GM19324 (cell line): Measurements from ENCODE around the gene SMIM12.
"Not testable (repeated sequence)": the region's sequence is repeated elsewhere in the genome, so short reads cannot be mapped to it uniquely, and the experiment has no call there.

Experiments
- ATAC-seq: cut with Tn5 transposase; IDR thresholded peaks from one replicate; pipeline ENCODE4 v1.9.1; 2021; ENCODE audit warnings: mild to moderate bottlenecking, moderate library complexity; ENCODE audit not compliant: unreplicated experiment, low FRiP score

SMIM12 gene

DNA sequence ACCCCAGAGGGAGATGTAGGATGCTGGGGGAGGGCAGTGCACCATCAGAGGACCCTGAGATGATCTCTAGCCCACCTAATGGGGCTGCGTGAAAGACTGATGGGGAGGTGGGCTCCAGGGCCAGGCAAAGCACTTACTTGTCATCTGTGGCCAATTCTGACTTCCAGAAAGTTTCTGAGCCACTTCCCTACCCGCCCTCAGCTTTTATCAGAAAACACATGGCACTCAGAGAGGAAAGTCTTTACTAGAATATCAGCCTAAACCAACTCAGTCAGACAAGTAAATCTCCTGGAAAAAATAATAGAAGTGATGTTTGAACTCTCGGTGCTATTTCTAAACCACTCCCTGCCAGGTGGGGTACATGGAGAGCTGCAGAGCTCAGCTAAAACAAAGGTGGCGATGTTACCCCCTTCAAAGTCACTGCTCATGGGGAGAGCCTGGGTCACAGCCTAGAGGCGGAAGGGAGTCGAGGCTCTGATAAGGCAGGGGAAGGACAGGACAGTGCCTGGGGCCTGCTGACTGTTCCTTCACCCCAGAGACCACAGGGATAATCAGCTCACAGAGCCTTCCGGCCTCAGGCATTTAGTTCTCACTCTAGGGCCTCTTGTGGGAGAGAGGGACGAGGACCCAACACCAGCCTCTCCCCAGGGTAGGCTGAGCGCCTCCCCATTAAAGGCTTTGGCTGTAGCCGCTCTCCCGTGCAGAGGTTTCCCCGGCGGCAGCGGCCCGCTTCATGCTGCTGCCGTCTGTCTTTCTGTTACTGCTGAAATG, 14.2 kb downstream of the SMIM12 start:
- ATAC-seq: no peak

DNA sequence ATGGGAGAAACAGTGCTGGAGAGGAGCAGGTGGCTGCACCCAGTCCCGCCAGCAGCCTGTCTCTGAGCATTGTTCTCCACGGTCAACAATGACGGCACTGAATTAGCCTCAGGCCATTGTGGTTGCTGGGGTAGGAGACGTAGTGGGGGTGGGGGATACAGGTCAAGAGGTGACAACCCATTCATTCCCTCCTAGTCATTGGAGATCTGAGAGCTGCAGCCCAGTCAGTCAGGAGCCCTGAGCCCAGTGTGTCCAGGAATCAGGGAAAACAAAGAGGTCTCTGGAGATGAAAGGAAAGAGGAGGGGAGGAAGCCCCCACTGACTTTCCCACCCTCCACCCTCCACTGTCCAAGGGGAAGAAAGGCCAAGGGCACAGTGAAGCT, 15.3 kb downstream of the SMIM12 start:
- ATAC-seq: no peak

DNA sequence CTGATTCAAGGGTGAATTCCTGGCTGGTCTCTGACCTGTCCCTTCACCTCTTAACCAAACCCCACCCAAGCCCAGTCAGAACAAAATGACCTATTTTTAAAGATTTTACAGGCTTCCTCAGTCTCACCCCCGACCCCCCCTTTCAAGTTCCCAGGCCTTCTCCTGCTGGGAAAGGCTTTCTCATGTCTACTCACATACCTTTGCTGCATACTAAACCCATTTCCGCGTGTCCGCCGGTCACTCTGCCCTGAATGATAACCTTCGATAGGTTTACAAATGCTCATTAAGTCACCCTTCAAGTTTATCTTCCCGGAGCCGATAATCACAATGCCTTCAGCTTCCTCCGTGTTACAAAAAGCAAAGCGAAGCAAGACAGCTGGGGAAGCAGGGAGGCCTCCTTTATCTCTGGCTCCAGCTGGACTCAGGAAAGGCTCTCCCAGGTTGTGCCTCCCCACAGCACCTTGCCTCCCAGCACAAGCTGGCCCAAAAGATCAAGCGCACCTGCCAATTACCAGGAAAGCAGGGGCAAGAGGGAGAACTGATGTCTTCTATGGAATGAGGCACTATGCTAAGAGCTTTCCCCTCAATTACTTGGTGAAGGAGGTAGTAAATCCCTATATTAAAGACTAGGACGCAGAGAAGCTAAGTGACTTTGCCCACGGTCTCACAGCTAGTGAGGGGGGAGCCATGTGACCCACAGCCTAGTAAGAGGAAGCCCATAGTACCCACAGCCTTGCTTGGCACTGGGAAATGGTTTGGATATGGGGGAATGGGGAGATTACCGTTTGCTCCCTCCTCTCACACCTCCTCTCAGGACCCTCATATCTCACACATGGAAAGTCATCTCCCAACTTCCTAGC, 15.9 kb downstream of the SMIM12 start:
- ATAC-seq: no peak

DNA sequence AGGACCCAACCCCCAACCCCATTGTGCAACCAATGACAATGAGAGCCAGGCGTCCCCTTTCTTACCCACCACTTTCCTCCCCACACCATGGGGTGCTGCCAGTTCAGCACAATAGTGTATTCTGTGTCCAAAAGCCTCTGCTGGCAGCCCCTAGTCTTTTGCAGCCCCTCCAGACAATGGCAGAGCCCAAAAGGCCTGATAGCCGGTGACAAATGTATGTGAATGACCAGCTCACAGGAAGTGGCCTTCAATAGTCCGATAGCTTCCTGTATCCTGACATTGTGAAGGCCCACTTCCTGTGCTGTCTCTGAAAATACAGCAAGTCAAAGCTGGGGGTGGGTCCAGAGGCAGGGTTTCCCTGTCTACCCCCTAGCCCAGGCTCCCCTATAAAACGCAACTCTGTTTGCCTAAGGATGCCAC, 16.6 kb downstream of the SMIM12 start:
- ATAC-seq: no peak

DNA sequence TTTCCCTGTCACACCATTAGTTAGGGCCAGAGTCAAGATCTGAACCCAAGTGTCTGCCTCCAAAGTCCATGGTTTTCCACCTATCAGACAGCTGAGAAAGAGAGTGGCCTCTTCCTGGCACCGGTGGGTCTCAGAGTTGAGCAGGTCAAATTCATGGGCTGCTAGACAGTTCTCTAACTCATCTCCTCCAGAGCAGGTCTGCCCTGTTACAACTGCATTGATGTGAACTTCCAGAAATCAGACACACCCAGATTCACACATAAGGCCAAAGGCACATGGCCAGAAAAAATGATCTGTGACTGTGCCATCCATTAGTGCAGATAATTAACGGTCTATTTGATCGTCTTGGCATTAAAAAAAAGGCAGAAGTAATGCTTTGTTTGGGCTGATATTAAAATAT, 17.5 kb downstream of the SMIM12 start:
- no peak for ATAC-seq

DNA sequence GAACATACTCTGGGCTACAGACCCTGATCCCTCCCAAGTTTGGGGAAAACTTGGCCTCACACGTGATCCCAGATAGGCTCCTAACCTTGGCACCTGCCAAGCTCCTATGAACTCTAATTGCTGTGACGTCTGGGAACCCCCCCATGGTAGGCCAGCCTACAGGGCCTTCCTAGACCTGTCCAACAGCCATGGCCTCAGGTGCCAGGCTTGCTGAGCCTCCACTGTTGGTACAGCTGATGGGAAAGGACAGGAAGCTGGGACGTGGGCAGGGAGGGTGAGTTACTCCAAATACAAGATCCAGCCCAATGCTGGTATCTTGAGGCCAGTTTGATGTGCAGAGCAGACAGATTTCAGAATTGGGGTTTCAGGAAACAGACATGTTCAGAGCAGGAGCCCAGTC, 19.1 kb downstream of the SMIM12 start:
- no peak for ATAC-seq

DNA sequence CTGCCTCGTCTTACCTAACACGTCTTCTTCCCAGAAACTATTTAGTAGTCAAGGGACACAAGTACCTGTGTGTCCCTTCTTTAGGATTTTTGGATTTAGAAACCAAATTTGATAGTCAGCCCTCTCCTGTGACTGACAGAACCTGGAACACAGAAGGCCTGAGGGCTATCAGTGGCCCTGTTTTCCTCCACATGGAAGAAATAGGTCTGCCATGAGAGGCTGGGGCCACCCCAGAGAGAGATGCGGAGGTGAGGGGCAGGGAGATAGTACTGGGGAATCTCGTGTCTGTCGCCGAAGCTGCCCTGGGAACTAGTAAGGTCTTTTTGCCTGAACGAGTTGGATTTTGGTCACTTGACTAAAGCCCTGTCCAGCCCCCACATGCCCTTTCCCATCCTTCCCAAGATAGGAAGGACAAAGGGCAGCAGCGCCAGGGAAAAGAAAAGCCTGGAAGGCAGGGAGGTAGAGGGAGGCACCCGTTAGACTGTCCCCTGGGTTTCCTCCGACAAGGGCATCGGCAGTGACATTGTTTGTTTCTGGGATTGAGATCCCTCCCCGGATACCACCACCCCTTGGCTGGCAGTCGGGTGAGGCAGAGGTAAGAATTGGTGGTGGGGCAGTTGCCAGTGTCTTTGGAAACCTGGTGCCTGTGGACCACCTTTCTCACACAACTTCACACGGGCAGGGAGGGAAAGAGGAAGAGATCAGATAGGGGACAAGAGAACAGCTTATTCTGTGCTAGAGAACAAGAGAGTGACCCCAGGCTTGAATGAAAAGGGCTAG, 19.8 kb downstream of the SMIM12 start:
- ATAC-seq: no peak

DNA sequence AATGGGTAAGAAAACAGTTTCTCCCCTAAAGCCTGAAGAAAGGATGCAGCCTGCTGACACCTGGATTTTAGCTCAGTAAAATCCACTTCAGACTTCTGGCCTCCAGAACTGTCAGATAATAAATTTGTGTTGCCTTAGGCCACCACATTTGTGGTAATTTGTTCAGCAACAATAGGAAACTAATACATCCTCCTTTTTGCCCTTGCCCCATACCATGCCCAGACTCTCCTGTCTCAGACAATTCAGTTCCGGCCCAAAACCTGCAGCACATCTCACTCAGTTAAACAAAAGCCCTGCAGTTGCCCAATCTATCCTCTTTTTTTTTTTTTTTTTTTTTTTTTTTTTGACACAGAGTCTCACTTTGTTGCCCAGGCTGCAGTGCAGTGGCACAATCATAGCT, 25.8 kb downstream of the SMIM12 start:
- no peak for ATAC-seq

DNA sequence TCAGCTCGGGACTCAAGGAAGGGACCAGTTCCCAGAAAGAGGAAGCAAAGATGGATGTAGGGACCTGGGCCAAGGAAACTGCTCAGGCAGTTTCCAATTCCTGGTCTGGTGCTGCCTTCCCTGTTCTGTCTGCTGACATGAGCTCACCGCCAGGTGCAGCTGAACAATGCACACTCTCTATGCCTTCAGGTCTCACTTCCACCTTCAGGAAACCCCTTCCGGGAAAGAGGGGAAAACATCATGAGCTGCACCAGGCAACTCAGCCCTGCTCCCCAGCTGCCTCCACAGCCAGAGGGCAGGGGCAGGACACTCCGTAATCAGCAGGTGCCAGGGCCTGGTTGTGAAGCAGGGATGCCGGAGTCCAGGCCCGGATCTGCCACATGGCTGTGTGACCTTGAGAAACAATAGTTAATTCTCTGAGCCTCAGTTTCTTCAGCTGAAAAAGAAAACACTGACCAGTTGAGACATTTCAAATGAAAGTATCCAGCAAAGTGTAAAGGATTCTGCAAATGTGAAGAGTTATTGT, 27.8 kb downstream of the SMIM12 start:
- no peak for ATAC-seq

DNA sequence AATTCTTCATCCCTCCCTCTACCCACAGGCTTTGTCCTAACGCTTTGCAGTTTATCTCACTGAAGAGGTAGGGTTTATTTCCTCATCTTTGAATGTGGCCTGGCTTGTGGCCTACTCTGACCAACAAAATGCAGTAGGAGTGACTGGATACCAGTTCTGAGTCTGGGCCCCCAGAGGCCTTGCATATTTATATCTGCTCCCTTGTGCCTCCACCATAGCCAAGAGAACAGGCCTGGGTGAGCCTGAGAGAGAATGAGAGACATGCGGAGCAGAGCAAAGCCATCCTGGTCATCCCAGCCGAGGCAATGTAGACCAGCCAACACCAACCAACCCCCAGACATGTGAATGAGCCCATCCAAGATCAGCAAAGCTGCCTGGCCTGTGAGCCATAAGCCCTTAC, 30.3 kb downstream of the SMIM12 start:
- ATAC-seq: no peak

DNA sequence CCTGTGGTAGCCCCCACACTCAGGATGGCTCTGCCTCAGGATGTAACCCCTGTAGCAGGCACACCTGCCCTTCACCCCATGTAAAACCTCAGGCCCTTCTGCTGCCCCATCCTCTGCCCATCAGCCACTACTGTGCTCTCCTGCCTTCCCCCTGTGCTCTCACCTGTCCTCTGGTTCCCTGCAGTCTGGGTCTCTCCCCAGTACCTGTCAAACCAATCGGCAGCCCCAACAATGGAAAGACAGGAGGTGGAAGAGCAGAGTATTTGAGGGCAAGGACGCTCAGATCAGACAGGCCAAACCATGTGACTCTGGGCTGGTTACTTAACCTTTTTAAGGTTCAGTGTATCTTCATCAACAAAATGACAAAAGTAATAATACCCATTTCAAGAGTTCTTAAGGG, 30.9 kb downstream of the SMIM12 start:
- ATAC-seq: no peak

DNA sequence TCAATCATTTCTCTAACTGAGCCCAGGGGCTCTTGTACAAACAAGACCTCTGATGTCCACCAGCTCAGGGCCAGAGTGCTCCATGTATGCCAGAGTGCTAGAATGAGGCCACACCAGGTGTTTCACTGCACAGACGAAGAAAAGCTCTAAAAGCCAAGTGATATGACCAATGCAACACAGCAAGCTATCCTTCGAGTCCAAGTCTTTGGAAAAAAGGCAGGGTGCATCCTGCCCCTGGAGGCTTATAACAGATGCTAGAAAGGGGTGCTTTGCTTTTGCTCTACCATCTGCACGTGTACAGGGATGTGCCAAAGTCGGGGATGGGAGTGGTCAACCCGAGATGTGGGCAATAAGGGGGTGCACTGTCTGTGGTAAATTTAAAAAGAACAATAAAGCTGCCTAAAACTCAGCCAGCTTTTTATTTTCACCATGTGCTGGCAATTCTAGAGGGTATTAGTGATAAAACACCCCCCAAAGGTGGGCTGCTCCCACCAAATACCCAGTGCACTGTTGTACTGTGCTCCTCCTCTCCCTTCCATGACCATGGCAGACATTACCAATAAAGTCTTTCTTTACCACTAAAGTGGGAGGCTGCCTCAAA, 32.1 kb downstream of the SMIM12 start:
- no peak for ATAC-seq

DNA sequence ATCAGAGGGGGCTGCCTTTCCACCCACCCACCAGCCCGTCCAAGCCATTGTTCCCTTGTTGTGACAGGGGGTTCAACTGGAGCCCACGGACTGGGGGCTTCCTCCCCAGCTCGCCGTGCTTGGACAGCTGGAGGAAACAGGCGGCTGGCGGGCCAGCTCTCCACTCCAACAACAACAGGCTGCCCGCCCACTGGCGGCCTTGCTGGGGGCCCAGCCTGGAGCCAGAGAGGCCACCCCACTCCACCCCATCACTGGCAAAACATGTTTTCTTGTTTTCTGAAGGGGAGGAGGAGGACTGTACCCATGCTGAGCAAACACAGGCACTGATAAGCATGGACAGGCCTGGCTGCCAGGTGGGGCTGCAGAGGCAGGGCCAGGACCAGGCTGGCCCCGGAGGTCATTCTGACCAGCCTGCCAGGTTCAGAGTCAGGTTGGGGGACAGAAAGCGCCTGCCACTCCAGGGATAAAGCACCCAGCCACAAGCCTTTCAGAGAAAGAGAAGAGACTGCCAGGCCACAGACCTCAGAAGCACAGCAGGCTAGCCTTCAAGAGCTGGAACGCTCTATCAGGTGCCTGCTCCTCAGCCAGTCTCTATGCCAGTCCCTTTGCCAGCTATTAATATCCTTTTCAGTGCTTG, 34.0 kb downstream of the SMIM12 start:
- ATAC-seq: no peak

DNA sequence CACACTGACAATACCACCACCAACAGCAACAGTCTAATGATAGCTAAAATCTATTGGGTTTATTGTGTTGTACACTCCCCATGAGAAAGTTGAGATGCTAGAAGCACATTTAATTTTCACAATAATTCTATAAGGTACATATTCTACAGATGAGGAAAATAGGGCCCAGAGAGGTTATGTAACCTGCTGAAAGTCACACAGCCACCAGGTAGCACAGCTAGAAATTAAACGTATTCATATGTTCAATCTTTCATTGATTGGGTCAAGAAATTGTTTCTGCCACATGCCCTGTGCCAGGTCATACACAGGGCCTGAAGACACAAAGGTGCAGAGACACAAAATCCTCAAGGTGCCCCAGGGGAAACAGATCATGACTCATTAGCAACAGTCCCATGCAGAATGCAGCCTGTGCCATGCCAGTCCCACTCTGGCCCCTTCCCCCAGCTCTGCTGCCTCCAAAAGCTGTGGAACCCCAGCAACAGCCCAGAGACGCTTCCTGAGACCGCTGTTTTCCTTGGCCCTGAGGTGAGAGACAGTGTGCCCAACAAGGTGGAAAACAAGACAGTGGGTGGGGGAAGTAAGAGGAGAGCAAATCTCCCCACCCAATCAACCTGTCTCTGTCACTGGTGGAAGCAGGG, 34.6 kb downstream of the SMIM12 start:
- no peak for ATAC-seq

DNA sequence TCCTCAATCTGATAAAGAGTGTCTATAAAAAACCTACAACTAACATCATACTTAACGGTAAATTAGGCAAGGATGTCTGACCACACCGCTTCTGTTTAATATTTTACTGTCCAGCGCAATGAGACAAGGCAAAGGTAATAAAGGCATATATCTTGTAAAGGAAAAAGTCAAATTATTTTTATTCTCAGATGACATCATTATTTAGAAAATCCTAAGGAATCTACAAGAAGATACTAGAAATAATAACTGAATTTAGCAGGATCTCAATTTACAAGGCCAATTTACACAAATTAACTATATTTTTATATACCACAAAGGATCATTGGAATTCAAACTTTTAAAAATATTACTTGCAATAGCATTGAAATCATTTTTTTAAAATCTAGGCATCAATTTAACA, 37.3 kb downstream of the SMIM12 start:
- ATAC-seq: no peak

DNA sequence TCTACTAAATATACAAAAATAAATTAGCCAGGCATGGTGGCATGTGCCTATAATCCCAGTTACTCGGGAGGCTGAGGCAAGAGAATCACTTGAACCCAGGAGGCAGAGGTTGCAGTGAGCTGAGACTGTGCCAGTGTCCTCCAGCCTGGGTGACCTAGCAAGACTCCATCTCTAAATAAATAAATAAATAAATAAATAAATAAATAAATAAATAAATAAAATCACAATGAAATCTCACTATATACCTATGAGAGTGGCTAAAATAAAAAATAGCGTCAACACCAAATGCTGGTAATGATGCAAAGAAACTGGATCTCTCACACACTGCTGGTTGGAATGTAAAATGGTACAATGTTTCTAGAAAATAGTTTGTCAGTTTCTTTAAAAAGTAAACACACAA, 40.7 kb downstream of the SMIM12 start:
- not testable (repeated sequence) for ATAC-seq

DNA sequence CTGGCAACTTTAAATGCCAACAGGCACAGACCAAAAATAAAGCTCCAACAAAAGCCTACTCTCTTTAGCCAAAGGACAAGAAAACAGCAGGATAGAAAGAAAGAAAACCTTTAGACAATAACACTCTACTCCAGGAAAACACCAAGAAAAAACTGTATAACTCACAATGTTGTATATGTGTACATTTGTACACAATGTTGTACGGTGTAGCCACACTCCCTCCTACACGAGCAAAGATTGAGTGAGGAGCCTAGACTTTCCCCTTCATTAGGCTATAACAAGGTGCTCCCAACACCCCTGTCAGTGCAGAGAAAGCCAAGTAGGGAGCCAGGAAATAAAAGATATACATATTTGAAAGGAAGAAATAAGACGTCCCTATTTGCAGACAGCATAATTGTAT, 42.8 kb downstream of the SMIM12 start:
- no peak for ATAC-seq

DNA sequence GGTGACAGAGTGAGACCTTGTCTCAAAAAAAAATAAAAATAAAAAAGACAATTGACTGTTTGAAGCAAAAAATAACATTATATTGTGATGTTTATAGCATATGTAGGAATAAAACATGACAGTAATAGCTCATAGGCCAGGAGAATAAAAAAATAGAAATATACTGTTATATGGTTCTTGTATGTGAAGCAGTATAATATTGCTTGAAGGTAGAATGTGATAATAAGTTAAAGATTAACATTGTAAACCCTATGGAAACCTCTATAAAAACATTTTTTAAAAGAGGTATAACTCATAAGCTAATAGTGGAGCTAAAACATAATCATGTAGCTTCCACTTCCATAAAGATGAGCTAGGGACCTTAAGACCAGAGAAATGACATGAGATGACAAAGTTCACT, 43.2 kb downstream of the SMIM12 start:
- ATAC-seq: no peak

DNA sequence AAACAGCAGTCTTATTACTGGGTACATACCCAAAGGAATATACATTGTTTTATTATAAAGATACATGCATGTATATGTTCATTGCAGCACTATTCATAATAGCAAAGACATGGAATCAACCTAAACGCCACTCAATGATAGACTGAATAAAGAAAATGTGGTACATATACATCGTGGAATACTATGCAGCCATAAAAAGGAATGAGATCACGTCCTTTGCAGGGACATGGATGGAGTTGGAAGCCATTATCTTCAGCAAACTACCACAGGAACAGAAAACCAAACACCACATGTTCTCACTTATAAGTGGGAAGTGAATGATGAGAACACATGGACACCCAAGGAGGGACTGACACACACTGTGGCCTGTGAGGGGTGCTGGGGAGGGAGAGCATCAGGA, 48.8 kb downstream of the SMIM12 start:
- not testable (repeated sequence) for ATAC-seq
